ENCODE data around the gene CUEDC1.

GRCh38 chr17:57864273-57864672 is 90.9 kb downstream of the CUEDC1 start:
- TF ChIP-seq POLR2A (IDR thresholded peaks at IDR 0.05; ENCODE audit: low read depth) (no peak), POLR2AphosphoS5 (IDR thresholded peaks at IDR 0.05) (no peak)
- TF ChIP-seq, protein P1, sequence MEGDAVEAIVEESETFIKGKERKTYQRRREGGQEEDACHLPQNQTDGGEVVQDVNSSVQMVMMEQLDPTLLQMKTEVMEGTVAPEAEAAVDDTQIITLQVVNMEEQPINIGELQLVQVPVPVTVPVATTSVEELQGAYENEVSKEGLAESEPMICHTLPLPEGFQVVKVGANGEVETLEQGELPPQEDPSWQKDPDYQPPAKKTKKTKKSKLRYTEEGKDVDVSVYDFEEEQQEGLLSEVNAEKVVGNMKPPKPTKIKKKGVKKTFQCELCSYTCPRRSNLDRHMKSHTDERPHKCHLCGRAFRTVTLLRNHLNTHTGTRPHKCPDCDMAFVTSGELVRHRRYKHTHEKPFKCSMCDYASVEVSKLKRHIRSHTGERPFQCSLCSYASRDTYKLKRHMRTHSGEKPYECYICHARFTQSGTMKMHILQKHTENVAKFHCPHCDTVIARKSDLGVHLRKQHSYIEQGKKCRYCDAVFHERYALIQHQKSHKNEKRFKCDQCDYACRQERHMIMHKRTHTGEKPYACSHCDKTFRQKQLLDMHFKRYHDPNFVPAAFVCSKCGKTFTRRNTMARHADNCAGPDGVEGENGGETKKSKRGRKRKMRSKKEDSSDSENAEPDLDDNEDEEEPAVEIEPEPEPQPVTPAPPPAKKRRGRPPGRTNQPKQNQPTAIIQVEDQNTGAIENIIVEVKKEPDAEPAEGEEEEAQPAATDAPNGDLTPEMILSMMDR (IDR thresholded peaks at IDR 0.05), result no peak
